CD4-positive, alpha-beta T cell treated with Interleukin-10 for 1 hour (primary cell): ENCODE results near the gene PER2.
"Not testable (repeated sequence)": the region's sequence is repeated elsewhere in the genome, so short reads cannot be mapped to it uniquely, and the experiment has no call there.

Experiments used
- DNase-seq: peaks from one replicate; pipeline ENCODE4 v3.0.0-alpha.2; 2020

Gene PER2, protein sequence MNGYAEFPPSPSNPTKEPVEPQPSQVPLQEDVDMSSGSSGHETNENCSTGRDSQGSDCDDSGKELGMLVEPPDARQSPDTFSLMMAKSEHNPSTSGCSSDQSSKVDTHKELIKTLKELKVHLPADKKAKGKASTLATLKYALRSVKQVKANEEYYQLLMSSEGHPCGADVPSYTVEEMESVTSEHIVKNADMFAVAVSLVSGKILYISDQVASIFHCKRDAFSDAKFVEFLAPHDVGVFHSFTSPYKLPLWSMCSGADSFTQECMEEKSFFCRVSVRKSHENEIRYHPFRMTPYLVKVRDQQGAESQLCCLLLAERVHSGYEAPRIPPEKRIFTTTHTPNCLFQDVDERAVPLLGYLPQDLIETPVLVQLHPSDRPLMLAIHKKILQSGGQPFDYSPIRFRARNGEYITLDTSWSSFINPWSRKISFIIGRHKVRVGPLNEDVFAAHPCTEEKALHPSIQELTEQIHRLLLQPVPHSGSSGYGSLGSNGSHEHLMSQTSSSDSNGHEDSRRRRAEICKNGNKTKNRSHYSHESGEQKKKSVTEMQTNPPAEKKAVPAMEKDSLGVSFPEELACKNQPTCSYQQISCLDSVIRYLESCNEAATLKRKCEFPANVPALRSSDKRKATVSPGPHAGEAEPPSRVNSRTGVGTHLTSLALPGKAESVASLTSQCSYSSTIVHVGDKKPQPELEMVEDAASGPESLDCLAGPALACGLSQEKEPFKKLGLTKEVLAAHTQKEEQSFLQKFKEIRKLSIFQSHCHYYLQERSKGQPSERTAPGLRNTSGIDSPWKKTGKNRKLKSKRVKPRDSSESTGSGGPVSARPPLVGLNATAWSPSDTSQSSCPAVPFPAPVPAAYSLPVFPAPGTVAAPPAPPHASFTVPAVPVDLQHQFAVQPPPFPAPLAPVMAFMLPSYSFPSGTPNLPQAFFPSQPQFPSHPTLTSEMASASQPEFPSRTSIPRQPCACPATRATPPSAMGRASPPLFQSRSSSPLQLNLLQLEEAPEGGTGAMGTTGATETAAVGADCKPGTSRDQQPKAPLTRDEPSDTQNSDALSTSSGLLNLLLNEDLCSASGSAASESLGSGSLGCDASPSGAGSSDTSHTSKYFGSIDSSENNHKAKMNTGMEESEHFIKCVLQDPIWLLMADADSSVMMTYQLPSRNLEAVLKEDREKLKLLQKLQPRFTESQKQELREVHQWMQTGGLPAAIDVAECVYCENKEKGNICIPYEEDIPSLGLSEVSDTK (N-terminal part only)

DNA sequence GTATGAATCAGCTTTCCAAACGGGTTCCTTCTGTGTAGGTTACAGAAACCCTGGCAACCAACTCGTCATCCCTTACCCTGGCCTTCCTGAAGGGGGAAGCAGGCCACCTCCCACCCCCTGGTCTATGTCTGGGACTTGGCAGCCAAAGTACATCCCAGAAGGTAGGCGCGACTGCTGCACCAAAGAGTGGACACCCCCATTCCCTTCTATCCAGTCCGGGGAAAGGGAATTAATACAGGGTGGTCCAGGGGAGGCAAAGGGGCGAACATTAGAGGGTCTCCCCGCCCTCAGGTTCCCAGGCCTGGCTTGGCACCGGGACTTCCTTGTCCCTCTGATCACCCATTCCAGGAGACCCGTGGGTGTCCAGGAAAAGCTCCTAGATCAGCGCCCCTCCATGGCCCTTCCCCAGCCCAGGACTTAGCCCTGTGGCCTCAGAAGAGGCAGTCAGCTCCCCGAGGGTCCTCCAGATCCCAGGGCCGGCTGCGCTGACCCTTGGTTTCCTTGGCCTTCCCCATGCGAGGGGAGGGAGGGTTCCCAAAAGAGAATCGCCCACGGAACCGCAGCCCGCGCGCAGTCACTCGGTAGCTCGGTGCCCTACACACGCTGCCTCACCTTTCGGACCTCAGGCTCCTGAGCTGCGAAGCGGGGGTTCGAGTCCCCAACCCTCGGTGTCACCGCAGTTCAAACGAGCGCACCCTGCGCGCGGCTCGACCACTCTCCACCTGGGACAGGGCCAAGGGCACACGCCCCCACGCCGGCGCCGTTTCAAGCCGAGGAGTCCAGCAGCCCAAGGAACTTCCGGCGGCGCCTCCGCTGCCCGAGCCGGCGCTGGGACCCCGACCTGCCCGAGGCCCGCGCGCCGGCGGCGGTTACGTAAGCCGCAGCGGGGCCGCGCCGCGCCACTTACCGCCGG, at the start of gene PER2:
Gene PER2 (minus strand): TSS at position 874 of the 913 bp plus-strand sequence. CDS start 10,674 bp downstream, outside the sequence.
- peak; percentile 42 for DNase-seq

DNA sequence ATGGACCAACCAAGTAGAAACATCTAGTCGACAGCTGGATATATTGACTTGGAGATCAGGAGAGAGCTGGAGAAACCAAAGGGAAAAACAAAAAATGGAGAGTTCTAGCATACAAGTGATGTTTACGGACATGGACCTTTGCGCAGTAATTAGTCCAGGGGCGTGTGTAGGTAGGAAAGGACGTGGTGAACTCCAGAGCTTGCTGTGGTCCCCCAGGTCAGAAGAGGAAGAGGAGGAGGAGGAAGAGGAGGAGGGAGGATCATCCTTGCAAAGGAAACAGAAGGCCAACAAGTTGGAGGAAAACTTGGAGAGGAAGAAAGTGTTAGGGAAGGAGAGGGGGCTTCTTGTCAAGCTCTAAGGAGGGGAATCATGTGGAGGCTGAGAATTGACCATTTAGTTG, 49.4 kb upstream of the PER2 start:
- DNase-seq = no peak

DNA sequence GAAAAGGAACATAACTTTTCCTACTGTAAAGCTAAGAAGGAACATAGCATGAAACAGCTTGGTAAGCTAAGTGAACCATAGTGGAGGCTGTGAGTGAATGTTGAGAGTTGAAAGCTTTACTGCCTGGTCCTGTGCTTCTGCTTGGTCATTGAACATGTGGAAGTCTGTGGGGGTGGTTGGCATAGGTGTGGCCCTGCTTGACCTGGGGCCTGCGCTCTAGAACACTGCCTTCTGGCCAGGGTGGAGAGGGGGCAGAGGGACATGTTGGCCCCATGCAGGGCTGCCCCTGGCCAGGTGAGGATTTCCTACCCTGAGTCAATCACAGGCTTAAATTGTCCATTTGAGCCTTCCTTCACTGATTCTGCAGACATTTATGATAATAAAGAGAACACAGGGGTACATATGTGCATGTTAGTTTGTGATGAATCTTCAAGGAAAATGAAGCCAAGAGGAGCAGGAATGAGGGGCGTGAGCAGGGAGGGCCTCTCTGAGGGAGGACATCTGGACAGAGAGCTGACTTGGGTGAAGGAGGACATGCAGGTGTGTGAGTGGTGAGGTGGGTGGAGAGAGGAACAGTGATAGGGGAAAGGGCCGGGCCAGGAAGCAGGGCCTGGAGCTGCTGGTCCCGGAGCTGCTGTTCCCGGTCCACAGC, 48.5 kb upstream of the PER2 start:
- DNase-seq = no peak

DNA sequence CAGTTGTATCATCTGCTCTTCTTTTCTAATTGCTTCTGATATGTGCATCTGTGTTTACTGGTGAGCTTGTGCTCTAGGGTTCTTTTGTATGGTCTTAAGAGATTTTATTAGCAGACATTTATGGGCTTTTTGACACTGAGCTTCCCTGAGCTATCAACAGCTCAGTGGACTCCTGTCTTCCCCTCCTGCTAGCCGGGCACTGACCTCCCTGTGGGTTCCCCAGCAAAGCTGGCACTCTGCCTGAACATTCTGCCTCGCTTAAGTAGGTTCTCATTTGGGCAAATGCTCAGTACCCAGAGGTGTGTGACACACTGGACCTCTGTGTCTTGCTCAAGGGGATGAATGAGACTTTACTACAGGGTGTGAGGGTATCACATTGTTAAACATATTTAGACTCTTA, 47.7 kb upstream of the PER2 start:
- no peak for DNase-seq

DNA sequence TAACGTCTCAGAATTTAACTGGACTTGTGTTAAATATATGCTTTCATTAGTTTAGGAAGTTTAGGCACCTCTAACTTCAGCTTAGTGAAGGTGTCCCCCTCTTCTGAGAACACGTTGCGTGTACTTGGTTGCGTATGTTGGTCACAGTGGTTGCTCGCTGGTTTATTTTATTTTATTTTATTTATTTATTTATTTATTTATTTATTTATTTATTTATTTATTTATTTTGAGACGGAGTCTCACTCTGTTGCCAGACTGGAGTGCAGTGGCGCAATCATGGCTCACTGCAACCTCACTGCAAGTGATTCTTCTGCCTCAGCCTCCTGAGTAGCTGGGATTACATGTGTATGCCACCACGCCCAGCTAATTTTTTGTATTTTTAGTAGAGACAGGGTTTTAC, 47.2 kb upstream of the PER2 start:
- DNase-seq = not testable (repeated sequence)

DNA sequence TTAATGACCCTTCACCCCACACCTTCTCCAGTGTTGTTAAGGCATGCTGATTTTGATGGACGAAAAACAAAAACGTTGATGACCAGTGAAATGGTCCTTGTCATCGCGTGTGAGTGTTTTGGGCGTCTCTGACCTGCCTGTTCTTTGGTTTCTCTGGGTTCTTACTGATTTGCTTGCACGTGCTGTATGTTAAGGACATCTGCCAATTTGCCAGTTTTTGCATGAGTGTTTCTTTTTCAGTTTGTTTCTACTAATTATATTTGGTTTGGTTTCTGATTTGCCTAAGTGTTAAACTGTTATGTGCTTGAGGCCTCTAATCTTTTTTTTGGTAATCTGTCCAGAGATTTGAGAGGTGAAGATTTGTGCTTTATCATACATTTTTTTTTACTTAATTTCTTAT, 46.5 kb upstream of the PER2 start:
- no peak for DNase-seq

DNA sequence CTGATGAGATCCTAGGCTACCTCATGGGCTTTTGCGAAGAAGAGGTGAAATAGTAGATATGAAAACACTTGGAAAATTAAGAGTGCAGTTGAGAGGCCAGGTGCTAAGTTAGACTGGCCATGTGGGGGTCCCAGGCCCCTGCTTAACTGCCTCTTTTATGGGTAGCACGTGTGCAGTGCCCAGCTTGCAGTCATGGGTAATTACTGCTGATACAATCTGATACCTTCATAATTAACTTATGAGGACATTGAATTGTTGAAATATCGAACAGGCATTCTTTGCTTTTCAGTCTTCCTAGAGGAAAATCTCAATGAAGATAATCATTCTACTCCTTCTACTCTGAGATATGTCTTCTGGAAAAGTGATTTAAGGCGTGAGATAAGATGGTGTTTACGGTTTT, 43.5 kb upstream of the PER2 start:
- DNase-seq = no peak

DNA sequence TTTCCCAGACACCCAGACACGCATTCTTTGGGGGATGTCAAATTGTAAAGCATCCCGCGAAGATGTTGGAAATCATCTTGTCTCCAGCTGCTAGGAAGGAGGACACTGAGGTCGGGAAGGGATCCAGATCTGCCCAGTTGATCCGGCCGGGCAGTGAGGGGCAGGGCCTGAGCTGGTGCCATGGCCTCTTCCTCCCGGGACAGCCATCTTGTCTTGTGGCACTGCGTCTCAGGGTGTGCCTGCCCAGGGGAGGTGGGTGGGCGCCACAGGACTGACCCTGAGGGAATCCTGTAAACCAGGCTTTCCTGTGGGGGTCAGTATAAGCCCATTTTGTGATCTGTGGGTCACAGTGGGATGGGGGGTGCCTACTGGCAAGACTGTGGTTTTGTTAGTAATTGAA, 42.0 kb upstream of the PER2 start:
- no peak for DNase-seq

DNA sequence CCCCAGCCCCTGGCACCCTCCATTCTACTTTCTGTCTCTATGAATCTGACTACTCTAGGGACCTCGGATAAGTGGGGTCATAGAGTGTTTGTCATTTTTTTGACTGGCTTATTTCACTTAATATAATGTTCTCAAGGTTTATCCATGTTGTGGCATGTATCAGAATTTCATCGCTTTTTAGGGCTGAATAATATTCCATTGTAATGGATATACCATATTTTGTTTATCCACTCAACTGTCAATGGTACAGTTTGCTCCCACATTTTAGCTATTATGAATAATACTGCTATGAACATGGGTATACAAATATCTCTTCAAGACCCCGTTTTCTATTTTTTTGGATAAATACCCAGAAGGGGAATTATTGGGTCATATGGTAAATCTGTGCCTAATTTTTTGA, 39.3 kb upstream of the PER2 start:
- DNase-seq = no peak

DNA sequence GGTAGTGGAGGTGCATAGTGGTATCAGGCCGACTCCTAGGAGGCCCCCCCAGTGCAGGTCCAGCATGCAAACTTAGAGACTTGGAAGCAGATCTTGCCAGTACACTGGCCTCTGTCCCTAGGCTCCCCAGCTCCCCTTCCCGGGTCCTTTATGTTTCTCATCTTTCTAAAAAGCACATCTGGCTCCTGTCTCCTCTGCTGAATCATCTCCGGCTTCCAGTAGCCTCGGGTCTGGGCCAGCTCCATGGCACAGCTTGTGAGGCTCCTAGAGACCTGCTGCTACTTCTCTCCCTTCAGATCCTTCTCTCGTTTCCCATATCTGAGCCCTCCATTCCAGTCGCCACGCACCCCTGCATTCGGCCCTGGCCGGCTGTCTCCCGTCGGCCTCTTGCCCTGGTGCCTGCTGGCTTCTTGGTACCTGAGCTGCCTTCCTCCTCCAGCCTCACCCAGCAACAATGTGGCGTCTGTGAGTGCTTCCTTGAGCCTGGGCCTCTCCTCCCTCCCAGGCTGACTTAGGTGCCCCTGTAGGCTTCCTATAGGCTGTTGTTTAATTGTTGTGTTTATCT, 38.5 kb upstream of the PER2 start:
- DNase-seq = no peak

DNA sequence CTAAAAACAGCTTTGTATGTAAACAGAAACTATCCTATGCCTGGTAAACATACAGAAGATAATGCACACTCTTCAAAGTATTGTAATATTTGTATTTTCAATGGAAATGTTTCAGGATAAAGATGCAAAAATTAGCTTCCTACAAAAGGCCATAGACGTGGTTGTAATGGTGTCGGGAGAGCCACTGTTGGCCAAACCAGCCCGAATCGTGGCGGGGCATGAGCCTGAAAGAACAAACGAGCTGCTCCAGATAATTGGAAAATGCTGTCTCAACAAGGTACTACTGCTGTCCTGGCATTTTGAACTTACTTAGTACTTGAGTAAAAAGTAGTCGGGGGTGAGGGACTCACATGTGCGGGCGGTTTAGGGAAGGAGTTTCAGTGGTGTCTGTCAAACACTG, 37.3 kb upstream of the PER2 start:
- DNase-seq = no peak

DNA sequence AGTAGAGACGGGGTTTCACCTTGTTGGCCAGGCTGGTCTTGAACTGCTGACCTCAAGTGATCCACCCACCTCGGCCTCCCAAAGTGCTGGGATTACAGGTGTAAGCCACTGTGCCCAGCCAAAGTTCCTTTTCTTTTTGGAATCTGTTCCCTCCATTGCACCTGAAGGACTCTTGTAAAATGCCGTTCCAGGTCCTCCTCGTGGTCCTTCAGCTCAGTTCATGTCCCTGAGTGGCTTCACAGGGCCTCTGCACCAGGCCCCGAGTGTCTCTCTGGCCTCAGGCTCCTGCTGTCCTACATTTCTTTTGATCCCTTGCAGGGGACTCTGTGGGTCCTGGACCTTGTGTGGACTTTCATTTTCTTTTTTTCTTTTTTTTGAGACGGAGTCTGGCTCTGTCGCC, 35.8 kb upstream of the PER2 start:
- not testable (repeated sequence) for DNase-seq

DNA sequence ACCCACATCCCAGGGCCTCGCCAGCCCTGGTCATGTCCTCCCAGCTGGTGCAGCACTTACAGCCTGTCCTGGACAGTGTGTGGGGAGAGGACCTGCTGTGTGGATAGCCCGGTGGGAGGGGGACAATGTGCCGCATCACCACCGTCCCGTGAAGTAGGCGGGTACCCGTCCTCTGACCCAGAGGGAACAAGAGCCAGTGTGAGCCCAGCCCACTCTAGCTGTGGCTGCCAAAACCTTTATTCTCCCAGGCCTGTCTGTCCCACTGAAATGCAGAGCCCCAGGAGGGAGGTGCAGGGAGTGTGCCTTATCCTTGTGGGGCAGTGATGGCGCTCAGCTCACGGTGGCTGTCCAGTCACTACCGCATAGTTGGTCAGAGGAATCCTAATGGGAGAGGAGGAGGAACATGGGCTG, 33.6 kb upstream of the PER2 start:
- DNase-seq = no peak

DNA sequence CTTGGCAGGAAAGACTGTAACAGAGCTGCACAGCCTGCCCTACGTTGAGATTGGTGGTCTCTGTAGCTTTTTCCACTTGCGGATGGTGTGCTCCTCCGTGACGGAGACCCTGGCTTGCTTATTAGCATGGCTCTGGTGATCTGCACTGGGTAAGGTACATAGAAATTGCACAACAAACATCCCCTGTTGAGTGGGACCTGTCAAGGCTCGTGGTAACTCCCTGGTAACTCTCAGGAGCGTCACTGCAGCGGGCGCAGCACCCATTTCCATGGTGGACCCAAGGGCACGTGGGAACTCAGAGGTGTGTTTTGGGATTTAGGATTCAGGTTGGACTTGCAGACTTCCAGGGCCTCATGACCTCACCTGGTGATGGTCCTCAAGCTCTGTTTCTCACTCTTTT, 33.1 kb upstream of the PER2 start:
- DNase-seq = no peak

DNA sequence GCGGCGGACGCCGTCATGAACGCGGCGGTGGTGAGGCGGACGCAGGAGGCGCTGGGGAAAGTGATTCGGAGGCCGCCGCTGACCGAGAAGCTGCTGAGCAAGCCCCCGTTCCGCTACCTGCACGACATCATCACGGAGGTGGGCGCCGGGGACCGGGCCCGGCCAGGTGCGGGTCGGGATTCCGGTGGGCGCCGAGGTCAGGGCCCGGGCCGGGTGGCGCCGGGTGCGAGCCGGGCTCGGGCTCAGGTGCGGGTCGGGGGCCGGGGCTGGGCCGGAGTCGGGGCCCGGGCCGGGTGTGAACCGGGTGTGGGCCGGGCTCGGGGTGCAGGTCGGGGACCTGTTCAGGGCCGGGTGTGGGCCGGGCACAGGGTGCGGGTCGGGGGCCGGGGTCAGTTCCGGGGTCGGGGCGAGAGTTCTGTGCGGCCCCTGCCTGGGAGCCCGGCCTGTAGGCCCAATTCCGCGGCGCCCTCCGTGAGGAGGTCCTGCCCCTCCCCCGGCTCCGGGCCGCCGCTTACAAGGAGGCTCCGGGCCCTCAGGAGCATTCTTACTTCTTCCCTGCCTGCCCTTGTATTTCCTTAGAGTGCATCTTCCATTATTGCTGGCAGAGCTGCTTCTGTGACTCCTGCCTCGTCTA, 32.4 kb upstream of the PER2 start:
- DNase-seq = peak; percentile 4

DNA sequence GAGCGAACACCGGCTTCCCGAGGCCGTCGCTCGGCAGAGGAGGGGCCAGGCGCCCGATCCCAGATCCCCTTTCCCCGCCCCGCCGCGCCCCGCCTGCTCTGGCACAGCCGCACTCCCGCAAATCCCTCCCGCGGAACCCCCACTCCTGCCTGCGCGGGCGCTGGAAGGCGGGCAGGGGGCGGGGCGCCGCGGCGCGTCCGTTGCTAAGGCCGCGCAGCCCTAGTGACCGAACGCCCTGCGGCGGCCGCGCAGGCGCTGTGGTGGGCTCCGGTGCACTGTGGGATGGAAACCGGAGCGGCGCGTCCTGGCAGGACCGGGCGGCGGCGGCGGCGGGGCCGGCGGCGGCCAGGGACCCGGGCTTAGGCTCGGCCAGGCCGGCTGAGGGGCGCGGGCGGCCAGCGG, 31.8 kb upstream of the PER2 start, which contains the start of gene TRAF3IP1:
Gene TRAF3IP1 (plus strand): TSS at position 273 of the 402 bp plus-strand sequence. CDS start 145 bp downstream, outside the sequence.
- peak; percentile 87 for DNase-seq

DNA sequence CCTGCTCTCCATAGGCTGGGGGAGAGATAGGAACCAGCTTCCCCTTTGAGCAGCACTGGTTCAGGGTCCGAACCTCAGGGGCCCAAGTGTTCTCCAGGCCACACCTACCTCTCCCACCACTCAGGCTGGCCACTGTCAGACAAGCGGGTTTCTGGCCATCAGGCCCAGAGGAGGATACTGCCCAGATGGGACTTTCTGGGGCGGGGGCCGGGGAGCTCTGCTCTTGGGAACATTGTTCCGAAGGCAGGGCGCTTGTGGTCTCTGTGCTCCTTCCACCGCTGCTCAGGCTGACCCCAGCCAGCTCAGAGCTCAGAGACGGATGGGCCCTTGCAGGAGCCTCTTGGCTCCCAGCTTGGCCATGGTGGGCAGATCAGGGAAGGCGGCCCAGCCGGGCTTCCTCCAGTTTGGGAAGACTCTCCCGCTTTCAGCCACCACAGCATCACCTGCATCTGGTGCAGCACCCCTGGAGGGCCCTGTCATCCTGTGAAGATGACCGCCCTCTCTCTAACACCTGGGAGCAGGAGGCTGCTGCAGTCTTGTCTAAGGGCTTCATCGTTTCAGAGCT, 26.7 kb upstream of the PER2 start:
- no peak for DNase-seq

DNA sequence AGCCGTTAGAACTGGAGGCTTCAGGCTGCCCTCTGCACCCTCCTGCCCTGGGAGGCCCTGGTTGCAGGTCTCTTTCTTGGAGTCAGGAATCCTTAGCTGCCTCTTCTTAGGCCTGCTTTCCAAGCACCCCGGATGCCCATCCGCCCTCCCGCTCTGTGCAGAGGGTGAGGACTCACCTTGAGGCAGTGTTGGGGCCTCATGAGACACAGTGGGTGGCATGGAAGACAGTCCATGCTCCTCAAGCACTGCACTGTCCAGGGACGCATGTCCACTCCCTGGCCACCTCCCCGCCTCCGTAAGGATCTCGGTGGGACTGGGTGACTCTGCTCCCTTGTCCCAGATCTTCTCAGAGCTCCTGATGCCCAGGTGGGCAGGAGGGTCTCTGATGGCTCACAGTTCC, 26.2 kb upstream of the PER2 start:
- no peak for DNase-seq

DNA sequence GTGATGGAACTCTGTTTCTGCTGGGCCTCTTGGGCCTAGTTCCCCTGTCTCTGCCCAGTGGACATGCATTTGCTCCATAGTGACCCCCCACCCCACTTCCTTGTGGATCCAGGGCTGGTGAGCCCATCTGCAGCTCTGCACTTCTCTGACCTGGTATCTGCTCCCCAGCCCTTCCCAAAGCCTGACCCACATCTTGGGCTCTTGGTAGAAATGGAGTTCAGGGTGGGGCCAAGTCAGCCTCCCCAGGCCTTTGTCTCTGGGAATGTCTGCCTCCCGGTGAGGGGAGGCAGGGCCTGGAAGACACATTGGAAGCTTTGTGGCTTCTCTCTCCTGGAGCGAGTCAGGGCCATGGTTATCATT, 25.6 kb upstream of the PER2 start:
- no peak for DNase-seq

DNA sequence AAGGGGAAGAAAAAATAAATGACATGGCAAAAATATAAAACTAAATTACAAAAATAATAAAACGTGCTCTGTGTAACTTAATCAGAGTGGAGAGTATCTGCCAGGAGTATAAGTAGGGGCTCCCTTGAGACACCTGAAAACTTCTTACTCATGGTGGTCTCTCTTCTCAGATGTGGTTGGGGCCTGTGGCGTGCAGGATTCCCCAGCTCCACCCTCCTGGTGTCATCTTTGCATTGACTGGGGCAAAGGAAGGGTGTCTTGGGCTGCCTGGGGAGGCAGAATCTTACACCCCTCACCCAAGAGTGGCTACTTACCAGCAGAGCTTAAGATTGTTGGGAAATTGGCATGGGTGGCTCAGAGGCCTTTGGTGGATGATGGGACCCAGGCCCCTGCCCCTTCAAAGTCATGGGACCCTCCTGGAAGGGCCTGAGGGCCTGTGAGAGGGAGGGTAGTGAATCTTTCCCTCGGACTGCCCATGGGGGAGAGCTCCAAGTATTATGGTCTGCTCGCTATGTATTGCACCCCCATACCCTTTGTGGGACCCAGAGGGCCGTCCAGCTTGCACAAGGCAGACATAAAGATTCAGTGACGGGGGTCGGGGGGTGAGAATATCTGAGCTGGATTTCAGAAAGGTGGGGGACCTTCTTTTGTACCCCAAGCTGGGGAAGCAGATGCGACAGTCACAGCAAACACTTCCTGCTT, 25.0 kb upstream of the PER2 start:
- no peak for DNase-seq
